Measurements from ENCODE around the gene HNRNPUL1. TPM values are rescaled to one million over a fixed set of nuclear protein-coding genes. Genes with fewer than 3 reads are reported as not detected.

The HNRNPUL1 gene
- total and polyA plus RNA-seq, 2 experiments from 2014 or later, result 204 to 207 TPM

DNA sequence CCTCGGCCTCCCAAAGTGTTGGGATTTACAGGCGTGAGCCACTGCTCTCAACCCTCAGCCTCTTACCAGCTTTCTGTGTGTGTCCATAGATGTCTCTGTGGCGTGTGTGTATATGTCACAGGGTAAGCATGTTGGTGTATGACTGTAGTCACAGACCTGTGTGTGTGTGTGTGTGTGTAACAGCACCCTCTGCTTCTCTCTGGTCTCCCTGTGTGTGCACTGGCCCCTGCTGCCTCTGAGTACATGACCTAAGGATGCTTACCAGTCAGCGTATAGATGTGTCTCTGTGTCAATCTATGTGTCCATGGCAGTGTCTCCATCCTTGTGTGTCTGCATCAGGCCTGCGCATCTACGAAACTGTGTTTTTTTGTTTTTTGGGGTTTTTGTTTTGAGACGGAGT is 39.5 kb upstream of the HNRNPUL1 start:
- TF ChIP-seq, protein P1, sequence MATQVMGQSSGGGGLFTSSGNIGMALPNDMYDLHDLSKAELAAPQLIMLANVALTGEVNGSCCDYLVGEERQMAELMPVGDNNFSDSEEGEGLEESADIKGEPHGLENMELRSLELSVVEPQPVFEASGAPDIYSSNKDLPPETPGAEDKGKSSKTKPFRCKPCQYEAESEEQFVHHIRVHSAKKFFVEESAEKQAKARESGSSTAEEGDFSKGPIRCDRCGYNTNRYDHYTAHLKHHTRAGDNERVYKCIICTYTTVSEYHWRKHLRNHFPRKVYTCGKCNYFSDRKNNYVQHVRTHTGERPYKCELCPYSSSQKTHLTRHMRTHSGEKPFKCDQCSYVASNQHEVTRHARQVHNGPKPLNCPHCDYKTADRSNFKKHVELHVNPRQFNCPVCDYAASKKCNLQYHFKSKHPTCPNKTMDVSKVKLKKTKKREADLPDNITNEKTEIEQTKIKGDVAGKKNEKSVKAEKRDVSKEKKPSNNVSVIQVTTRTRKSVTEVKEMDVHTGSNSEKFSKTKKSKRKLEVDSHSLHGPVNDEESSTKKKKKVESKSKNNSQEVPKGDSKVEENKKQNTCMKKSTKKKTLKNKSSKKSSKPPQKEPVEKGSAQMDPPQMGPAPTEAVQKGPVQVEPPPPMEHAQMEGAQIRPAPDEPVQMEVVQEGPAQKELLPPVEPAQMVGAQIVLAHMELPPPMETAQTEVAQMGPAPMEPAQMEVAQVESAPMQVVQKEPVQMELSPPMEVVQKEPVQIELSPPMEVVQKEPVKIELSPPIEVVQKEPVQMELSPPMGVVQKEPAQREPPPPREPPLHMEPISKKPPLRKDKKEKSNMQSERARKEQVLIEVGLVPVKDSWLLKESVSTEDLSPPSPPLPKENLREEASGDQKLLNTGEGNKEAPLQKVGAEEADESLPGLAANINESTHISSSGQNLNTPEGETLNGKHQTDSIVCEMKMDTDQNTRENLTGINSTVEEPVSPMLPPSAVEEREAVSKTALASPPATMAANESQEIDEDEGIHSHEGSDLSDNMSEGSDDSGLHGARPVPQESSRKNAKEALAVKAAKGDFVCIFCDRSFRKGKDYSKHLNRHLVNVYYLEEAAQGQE (IDR thresholded peaks at IDR 0.05; ENCODE audit: unreplicated experiment), result no peak
- TF ChIP-seq CREB1 (CRISPR knock-in tag; IDR thresholded peaks at IDR 0.05; ENCODE audit: low read depth) (no peak), NANOG (IDR thresholded peaks at IDR 0.05; ENCODE audit: borderline replicate concordance) (no peak), ZNF331 (CRISPR knock-in tag; IDR thresholded peaks at IDR 0.05; ENCODE audit: low read depth) (no peak), POLR2AphosphoS5 (IDR thresholded peaks at IDR 0.05; ENCODE audit: low read depth) (no peak), JUNB (IDR thresholded peaks at IDR 0.05; ENCODE audit: unreplicated experiment) (no peak), STAT1 (IDR thresholded peaks at IDR 0.05; ENCODE audit: unreplicated experiment) (no peak), ZNF114 (CRISPR knock-in tag; IDR thresholded peaks at IDR 0.05) (no peak), EZH2 (IDR thresholded peaks at IDR 0.05; ENCODE audit: low read depth, unreplicated experiment) (no peak), EZH2phosphoT487 (IDR thresholded peaks at IDR 0.05; ENCODE audit: unreplicated experiment) (no peak)
- TF ChIP-seq, protein P2, sequence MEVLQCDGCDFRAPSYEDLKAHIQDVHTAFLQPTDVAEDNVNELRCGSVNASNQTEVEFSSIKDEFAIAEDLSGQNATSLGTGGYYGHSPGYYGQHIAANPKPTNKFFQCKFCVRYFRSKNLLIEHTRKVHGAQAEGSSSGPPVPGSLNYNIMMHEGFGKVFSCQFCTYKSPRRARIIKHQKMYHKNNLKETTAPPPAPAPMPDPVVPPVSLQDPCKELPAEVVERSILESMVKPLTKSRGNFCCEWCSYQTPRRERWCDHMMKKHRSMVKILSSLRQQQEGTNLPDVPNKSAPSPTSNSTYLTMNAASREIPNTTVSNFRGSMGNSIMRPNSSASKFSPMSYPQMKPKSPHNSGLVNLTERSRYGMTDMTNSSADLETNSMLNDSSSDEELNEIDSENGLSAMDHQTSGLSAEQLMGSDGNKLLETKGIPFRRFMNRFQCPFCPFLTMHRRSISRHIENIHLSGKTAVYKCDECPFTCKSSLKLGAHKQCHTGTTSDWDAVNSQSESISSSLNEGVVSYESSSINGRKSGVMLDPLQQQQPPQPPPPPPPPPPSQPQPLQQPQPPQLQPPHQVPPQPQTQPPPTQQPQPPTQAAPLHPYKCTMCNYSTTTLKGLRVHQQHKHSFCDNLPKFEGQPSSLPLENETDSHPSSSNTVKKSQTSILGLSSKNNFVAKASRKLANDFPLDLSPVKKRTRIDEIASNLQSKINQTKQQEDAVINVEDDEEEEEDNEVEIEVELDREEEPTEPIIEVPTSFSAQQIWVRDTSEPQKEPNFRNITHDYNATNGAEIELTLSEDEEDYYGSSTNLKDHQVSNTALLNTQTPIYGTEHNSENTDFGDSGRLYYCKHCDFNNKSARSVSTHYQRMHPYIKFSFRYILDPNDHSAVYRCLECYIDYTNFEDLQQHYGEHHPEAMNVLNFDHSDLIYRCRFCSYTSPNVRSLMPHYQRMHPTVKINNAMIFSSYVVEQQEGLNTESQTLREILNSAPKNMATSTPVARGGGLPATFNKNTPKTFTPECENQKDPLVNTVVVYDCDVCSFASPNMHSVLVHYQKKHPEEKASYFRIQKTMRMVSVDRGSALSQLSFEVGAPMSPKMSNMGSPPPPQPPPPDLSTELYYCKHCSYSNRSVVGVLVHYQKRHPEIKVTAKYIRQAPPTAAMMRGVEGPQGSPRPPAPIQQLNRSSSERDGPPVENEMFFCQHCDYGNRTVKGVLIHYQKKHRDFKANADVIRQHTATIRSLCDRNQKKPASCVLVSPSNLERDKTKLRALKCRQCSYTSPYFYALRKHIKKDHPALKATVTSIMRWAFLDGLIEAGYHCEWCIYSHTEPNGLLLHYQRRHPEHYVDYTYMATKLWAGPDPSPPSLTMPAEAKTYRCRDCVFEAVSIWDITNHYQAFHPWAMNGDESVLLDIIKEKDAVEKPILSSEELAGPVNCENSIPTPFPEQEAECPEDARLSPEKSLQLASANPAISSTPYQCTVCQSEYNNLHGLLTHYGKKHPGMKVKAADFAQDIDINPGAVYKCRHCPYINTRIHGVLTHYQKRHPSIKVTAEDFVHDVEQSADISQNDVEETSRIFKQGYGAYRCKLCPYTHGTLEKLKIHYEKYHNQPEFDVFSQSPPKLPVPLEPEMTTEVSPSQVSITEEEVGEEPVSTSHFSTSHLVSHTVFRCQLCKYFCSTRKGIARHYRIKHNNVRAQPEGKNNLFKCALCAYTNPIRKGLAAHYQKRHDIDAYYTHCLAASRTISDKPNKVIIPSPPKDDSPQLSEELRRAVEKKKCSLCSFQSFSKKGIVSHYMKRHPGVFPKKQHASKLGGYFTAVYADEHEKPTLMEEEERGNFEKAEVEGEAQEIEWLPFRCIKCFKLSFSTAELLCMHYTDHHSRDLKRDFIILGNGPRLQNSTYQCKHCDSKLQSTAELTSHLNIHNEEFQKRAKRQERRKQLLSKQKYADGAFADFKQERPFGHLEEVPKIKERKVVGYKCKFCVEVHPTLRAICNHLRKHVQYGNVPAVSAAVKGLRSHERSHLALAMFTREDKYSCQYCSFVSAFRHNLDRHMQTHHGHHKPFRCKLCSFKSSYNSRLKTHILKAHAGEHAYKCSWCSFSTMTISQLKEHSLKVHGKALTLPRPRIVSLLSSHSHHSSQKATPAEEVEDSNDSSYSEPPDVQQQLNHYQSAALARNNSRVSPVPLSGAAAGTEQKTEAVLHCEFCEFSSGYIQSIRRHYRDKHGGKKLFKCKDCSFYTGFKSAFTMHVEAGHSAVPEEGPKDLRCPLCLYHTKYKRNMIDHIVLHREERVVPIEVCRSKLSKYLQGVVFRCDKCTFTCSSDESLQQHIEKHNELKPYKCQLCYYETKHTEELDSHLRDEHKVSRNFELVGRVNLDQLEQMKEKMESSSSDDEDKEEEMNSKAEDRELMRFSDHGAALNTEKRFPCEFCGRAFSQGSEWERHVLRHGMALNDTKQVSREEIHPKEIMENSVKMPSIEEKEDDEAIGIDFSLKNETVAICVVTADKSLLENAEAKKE (CRISPR knock-in tag; IDR thresholded peaks at IDR 0.05), result no peak
- TF ChIP-seq, protein P3, sequence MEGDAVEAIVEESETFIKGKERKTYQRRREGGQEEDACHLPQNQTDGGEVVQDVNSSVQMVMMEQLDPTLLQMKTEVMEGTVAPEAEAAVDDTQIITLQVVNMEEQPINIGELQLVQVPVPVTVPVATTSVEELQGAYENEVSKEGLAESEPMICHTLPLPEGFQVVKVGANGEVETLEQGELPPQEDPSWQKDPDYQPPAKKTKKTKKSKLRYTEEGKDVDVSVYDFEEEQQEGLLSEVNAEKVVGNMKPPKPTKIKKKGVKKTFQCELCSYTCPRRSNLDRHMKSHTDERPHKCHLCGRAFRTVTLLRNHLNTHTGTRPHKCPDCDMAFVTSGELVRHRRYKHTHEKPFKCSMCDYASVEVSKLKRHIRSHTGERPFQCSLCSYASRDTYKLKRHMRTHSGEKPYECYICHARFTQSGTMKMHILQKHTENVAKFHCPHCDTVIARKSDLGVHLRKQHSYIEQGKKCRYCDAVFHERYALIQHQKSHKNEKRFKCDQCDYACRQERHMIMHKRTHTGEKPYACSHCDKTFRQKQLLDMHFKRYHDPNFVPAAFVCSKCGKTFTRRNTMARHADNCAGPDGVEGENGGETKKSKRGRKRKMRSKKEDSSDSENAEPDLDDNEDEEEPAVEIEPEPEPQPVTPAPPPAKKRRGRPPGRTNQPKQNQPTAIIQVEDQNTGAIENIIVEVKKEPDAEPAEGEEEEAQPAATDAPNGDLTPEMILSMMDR (conservative IDR thresholded peaks at IDR 0.05; ENCODE audit: low read depth in 2 of 2), result no peak
- TF ChIP-seq, protein P4, sequence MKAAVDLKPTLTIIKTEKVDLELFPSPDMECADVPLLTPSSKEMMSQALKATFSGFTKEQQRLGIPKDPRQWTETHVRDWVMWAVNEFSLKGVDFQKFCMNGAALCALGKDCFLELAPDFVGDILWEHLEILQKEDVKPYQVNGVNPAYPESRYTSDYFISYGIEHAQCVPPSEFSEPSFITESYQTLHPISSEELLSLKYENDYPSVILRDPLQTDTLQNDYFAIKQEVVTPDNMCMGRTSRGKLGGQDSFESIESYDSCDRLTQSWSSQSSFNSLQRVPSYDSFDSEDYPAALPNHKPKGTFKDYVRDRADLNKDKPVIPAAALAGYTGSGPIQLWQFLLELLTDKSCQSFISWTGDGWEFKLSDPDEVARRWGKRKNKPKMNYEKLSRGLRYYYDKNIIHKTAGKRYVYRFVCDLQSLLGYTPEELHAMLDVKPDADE (IDR thresholded peaks at IDR 0.05), result no peak
- Histone ChIP-seq H3K4me3 (no peak overlapping the region), H3K4me2 (peak overlapping the region; percentile 86; the same call in 1 of the 2 replicates), H3K27ac (ENCODE audit: low read depth) (peak overlapping the region; percentile 80), H4K20me1 (replicated peaks; ENCODE audit: insufficient read depth) (no peaks in the 10 kb centered on the region), H3K9me2 (ENCODE audit: insufficient read depth) (no peaks in the 10 kb centered on the region), H3K4me1 (ENCODE audit: insufficient read depth) (peaks cover 33% of the 10 kb centered on the region), H3K79me2 (replicated peaks; ENCODE audit: insufficient read depth) (peaks cover 13% of the 10 kb centered on the region; the same call in 1 of the 2 replicates), H3K27me3 (ENCODE audit: insufficient read depth) (no peaks in the 10 kb centered on the region), H3K36me3 (ENCODE audit: insufficient read depth) (no peaks in the 10 kb centered on the region), H2AFZ (no peak overlapping the region), H3F3A (replicated peaks; ENCODE audit: low read depth) (peaks cover 22% of the 10 kb centered on the region)
- H3K4me1 Mint-ChIP-seq, result peaks cover 47% of the 10 kb centered on the region
- DNase-seq (ENCODE audit: low spot score) (no peak), ATAC-seq (no peak)
- H3K27ac Mint-ChIP-seq, result peak overlapping the region; percentile 81
- no peaks in the 10 kb centered on the region; the same call in 2 of the 3 replicates for H3K9me3 Mint-ChIP-seq
- H3K36me3 Mint-ChIP-seq (ENCODE audit: low read depth), result peaks cover 19% of the 10 kb centered on the region
- peaks cover 8% of the 10 kb centered on the region for H3K27me3 Mint-ChIP-seq (ENCODE audit: insufficient read depth, low read depth, poor library complexity)
- no peak overlapping the region for H3K4me3 Mint-ChIP-seq
